Measurements from ENCODE around the gene IL1RAP. TPM values are rescaled to one million over a fixed set of nuclear protein-coding genes. Genes with fewer than 3 reads are reported as not detected.

Gene IL1RAP
- total RNA-seq, 1 donor, result 14.6 TPM

- H3K4me3 ChIP-seq (ENCODE audit: low read depth, low read length), result no peak overlapping the region
- peak; percentile 49 for DNase-seq (ENCODE audit: low read depth)
- no peak for TF ChIP-seq CTCF (IDR thresholded peaks at IDR 0.05; ENCODE audit: insufficient read depth, low read length)
Measured at GRCh38 chr3:190644766-190645165, 130.9 kb downstream of the IL1RAP start.

DNA sequence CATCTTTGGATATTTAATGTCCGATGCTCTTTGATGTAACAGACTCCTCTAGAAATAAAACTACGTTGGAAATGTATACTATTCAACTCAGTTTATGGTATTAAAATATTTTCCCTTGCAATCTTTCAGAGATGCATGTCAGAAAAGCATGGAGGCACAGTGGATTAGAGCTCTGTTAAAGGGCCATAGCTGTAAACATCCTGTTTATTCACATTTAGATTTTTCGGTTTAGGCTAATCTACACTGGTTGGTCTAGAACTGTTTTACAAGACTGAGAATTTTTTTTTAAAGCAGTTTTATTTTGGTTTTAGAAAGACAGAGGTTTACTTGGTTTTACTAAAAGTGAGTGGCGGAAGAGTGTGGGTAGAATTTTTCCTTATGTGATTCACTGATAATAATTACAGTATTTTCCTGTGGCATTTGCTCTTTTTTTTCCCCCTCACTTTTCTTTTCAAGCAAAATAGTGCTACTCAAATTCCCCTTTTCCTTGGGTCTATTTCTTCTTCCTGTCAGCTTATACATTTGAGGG, 132.1 kb downstream of the IL1RAP start:
- no peak for TF ChIP-seq CTCF (IDR thresholded peaks at IDR 0.05; ENCODE audit: insufficient read depth, low read length)
- DNase-seq (ENCODE audit: low read depth), result no peak
- no peak overlapping the region for H3K4me3 ChIP-seq (ENCODE audit: low read depth, low read length)

- TF ChIP-seq CTCF (IDR thresholded peaks at IDR 0.05; ENCODE audit: insufficient read depth, low read length), result no peak
- DNase-seq (ENCODE audit: low read depth), result no peak
- no peak overlapping the region for H3K4me3 ChIP-seq (ENCODE audit: low read depth, low read length)
Measured at GRCh38 chr3:190646996-190647395, 133.1 kb downstream of the IL1RAP start.

DNA sequence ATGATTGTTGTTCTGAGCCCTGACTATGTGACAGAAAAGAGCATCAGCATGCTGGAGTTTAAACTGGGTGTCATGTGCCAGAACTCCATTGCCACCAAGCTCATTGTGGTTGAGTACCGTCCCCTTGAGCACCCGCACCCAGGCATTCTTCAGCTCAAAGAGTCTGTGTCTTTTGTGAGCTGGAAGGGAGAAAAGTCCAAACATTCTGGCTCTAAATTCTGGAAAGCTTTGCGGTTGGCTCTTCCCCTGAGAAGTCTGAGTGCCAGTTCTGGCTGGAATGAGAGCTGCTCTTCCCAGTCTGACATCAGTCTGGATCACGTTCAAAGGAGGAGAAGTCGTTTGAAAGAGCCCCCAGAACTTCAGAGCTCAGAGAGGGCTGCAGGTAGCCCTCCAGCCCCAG, 142.0 kb downstream of the IL1RAP start:
- H3K4me3 ChIP-seq (ENCODE audit: low read depth, low read length), result no peak overlapping the region
- no peak for TF ChIP-seq CTCF (IDR thresholded peaks at IDR 0.05; ENCODE audit: insufficient read depth, low read length)
- DNase-seq (ENCODE audit: low read depth), result no peak

- no peak for TF ChIP-seq CTCF (IDR thresholded peaks at IDR 0.05; ENCODE audit: insufficient read depth, low read length)
- DNase-seq (ENCODE audit: low read depth), result no peak
- H3K4me3 ChIP-seq (ENCODE audit: low read depth, low read length), result no peak overlapping the region
Measured at GRCh38 chr3:190658106-190658505, 144.2 kb downstream of the IL1RAP start.

DNA sequence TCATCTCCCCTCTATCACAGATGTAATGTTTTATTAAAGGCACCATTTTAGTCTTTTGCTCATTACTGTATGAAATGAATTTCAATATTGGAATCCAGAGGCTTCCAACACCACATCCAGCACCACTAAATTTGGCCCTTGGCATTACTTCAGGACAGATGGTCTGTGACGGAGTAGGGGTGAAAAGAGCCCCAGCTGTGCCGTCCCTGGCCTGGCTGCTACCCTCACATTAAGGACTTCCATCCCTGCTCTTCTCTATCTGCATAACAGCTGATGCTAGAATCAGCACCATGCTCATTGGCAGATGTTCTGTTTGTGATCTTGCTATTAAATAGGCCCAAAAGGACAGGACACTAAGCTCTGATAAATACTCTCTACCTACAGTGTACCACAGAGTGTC, 152.9 kb downstream of the IL1RAP start:
- DNase-seq (ENCODE audit: low read depth), result no peak
- TF ChIP-seq CTCF (IDR thresholded peaks at IDR 0.05; ENCODE audit: insufficient read depth, low read length), result no peak
- no peak overlapping the region for H3K4me3 ChIP-seq (ENCODE audit: low read depth, low read length)

GRCh38 chr3:190671658-190672057, 157.8 kb downstream of the IL1RAP start:
- no peak for DNase-seq (ENCODE audit: low read depth)
- no peak overlapping the region for H3K4me3 ChIP-seq (ENCODE audit: low read depth, low read length)
- TF ChIP-seq CTCF (IDR thresholded peaks at IDR 0.05; ENCODE audit: insufficient read depth, low read length), result no peak
